Chondrocyte (in vitro differentiated cells): ENCODE data around the gene LRBA. TPM values are rescaled to one million over a fixed set of nuclear protein-coding genes. Genes with fewer than 3 reads are reported as not detected.

Experiments
- DNase-seq: peaks from one replicate; pipeline ENCODE4 v3.0.0; 2021; ENCODE audit warnings: mixed read lengths, low spot score
- H3K27ac Mint-ChIP-seq: one replicate; pipeline ENCODE4 v1.8.0; 2021; ENCODE audit warnings: mild to moderate bottlenecking, moderate library complexity, mixed read lengths; ENCODE audit not compliant: unreplicated experiment
- H3K27me3 Mint-ChIP-seq: 2 replicates; pipeline ENCODE4 v1.8.0; 2021; ENCODE audit warnings: low read depth, mixed read lengths
- H3K36me3 Mint-ChIP-seq: 2 replicates; pipeline ENCODE4 v1.8.0; 2021; ENCODE audit warnings: low read depth, mixed read lengths
- H3K4me1 Mint-ChIP-seq: 2 replicates; pipeline ENCODE4 v1.8.0; 2021; ENCODE audit warnings: low read depth, mild to moderate bottlenecking, mixed read lengths
- H3K4me3 Mint-ChIP-seq: one replicate; pipeline ENCODE4 v1.8.0; 2021; ENCODE audit warnings: mild to moderate bottlenecking, moderate library complexity, mixed read lengths; ENCODE audit not compliant: unreplicated experiment
- H3K9me3 Mint-ChIP-seq: 2 replicates; pipeline ENCODE4 v1.8.0; 2021; ENCODE audit warnings: low read depth, mixed read lengths
- CTCF ChIP-seq: fragments of 200-600 bp; sonication (generic); IDR thresholded peaks from 2 replicates; pipeline ENCODE4 v1.5.0; 2021; ENCODE audit warnings: antibody characterized with exemption, mild to moderate bottlenecking, moderate library complexity
- total RNA-seq: library from RNA; stranded (reverse); gene quantifications from 3 replicates; pipeline ENCODE4 v1.2.1, GENCODE V29; 2021

Gene LRBA
- total RNA-seq, 1 donor from 2014 or later = 19.7 TPM

GRCh38 chr4:150896497-150896896, 118.6 kb downstream of the LRBA start:
- H3K4me3 Mint-ChIP-seq = no peak overlapping the region
- no peak overlapping the region for H3K27ac Mint-ChIP-seq
- TF ChIP-seq CTCF = no peak
- H3K36me3 Mint-ChIP-seq = peaks cover 7% of the 10 kb centered on the region
- DNase-seq = no peak
- no peaks in the 10 kb centered on the region for H3K27me3 Mint-ChIP-seq
- no peaks in the 10 kb centered on the region for H3K9me3 Mint-ChIP-seq
- H3K4me1 Mint-ChIP-seq = no peaks in the 10 kb centered on the region

- Mint-ChIP-seq H3K4me1 (no peaks in the 10 kb centered on the region), H3K27me3 (no peaks in the 10 kb centered on the region), H3K36me3 (peaks cover 2% of the 10 kb centered on the region), H3K27ac (no peak overlapping the region), H3K9me3 (no peaks in the 10 kb centered on the region), H3K4me3 (no peak overlapping the region)
- DNase-seq = no peak
- no peak for TF ChIP-seq CTCF
Observed at GRCh38 chr4:150890246-150890645, 124.8 kb downstream of the LRBA start.

GRCh38 chr4:150889306-150889705, 125.8 kb downstream of the LRBA start:
- DNase-seq = no peak
- Mint-ChIP-seq H3K9me3 (no peaks in the 10 kb centered on the region), H3K4me1 (no peaks in the 10 kb centered on the region), H3K27ac (no peak overlapping the region), H3K4me3 (no peak overlapping the region), H3K36me3 (peaks cover 2% of the 10 kb centered on the region), H3K27me3 (no peaks in the 10 kb centered on the region)
- TF ChIP-seq CTCF = no peak

GRCh38 chr4:150888625-150889024, 126.5 kb downstream of the LRBA start:
- peaks cover 2% of the 10 kb centered on the region for H3K36me3 Mint-ChIP-seq
- H3K4me3 Mint-ChIP-seq = no peak overlapping the region
- no peaks in the 10 kb centered on the region for H3K9me3 Mint-ChIP-seq
- H3K4me1 Mint-ChIP-seq = no peaks in the 10 kb centered on the region
- H3K27me3 Mint-ChIP-seq = no peaks in the 10 kb centered on the region
- no peak for TF ChIP-seq CTCF
- no peak overlapping the region for H3K27ac Mint-ChIP-seq
- no peak for DNase-seq

- no peak overlapping the region for H3K27ac Mint-ChIP-seq
- no peak for DNase-seq
- H3K36me3 Mint-ChIP-seq = peaks cover 2% of the 10 kb centered on the region
- H3K27me3 Mint-ChIP-seq = no peaks in the 10 kb centered on the region
- no peaks in the 10 kb centered on the region for H3K4me1 Mint-ChIP-seq
- no peak for TF ChIP-seq CTCF
- no peak overlapping the region for H3K4me3 Mint-ChIP-seq
- no peaks in the 10 kb centered on the region for H3K9me3 Mint-ChIP-seq
Observed at GRCh38 chr4:150888217-150888616, 126.9 kb downstream of the LRBA start.
